ENCODE data around the gene CD86.

GRCh38 chr3:122101646-122102045, 46.5 kb downstream of the CD86 start:
- TF ChIP-seq ZKSCAN3 (CRISPR knock-in tag; IDR thresholded peaks at IDR 0.05) (no peak), ZNF165 (CRISPR knock-in tag; IDR thresholded peaks at IDR 0.05; ENCODE audit: borderline replicate concordance) (no peak), ZNF766 (CRISPR knock-in tag; conservative IDR thresholded peaks at IDR 0.05) (no peak), FOXJ3 (CRISPR knock-in tag; IDR thresholded peaks at IDR 0.05) (no peak), CTCF (IDR thresholded peaks at IDR 0.05 in 2 of 3, conservative IDR thresholded peaks at IDR 0.05 in 1 of 3; ENCODE audit: insufficient read depth in 2 of 3, low read depth in 1 of 3, low read length in 3 of 3) (peak; percentile 27 to 70 (median 51); a peak in 4 of 6 replicates), ZHX1 (conservative IDR thresholded peaks at IDR 0.05; ENCODE audit: low read length) (no peak), USF1 (CRISPR knock-in tag; IDR thresholded peaks at IDR 0.05) (no peak), NR2C2 (CRISPR knock-in tag; IDR thresholded peaks at IDR 0.05) (no peak), NR2C2 (tag; IDR thresholded peaks at IDR 0.05) (no peak), ZBTB8A (IDR thresholded peaks at IDR 0.05; ENCODE audit: partially characterized antibody) (no peak), CBX3 (IDR thresholded peaks at IDR 0.05; ENCODE audit: borderline replicate concordance in 1 of 2, low read length in 2 of 2) (no peak), ZNF24 (IDR thresholded peaks at IDR 0.05) (no peak), XRCC4 (IDR thresholded peaks at IDR 0.05; ENCODE audit: extremely low read depth, insufficient read depth, insufficient read length) (no peak), ZNF311 (CRISPR knock-in tag; IDR thresholded peaks at IDR 0.05) (no peak), KDM1A (IDR thresholded peaks at IDR 0.05) (no peak)
